ENCODE results near the gene ANO8. TPM values are rescaled to one million over a fixed set of nuclear protein-coding genes. Genes with fewer than 3 reads are reported as not detected.

ANO8 gene
- polyA plus RNA-seq, 1 of the 3 experiments (the other 2 are of a cell fraction): 7.8 TPM

DNA sequence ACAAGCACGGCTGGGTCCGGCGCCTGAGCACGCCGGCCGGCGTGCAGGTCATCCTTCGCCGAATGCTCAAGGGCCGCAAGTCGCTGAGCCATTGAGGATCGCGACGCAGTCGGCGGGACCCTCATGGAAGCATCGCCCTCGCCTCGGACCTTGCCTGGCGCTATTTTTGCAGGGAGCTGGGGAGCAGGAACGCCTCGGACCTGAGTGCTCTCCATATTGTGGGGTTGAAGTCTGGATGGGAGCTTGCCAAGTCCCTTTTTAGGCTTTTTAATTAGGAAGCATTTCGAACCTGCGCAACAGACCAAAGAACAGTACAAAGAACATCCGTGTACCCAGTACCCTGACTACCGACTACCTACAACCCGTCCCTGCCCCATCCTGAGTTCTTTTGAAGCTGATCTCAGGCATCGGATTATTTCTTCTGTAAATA lies 28.4 kb downstream of the ANO8 start:
- peak overlapping the region; percentile 92 for H3K4me2 ChIP-seq
- H3K36me3 ChIP-seq (replicated peaks in 1 of 2; ENCODE audit: control insufficient read depth in 1 of 2, insufficient read depth in 2 of 2, low read length in 1 of 2): no peaks in the 10 kb centered on the region
- peaks cover 18% of the 10 kb centered on the region for H3F3A ChIP-seq (replicated peaks; ENCODE audit: insufficient read depth)
- 2% methylated on average over 28 of the region's 28 CpGs for WGBS (ENCODE audit: low lambda C conversion rate)
- CTCF ChIA-PET: interaction anchor here (0.9 to 1.3 kb wide), 3 partner anchors 10 to 42 kb away, joined by 3 to 4 read pairs (median 4); no protein-coding TSS in a partner anchor
- H3K27ac ChIP-seq (ENCODE audit: low read depth in 2 of 2, low read length in 1 of 2): peak overlapping the region; percentile 72 to 96
- H3K27me3 ChIP-seq (ENCODE audit: insufficient read depth): no peaks in the 10 kb centered on the region
- H3K79me2 ChIP-seq (ENCODE audit: insufficient read depth): peaks cover 40% of the 10 kb centered on the region
- H3K4me1 ChIP-seq (ENCODE audit: control insufficient read depth in 1 of 2, insufficient read depth in 2 of 2, low read depth in 1 of 2, low read length in 1 of 2): peaks cover 12 to 38% of the 10 kb centered on the region in 2 experiments
- peak overlapping the region; percentile 87 for H2AFZ ChIP-seq (ENCODE audit: low read depth)
- H3K4me3 ChIP-seq (ENCODE audit: low read depth in 2 of 2, low read length in 1 of 2): peak overlapping the region; percentile 73 to 86
- DNase-seq: no peak
- H3K9me3 ChIP-seq: no peaks in the 10 kb centered on the region
- peak overlapping the region; percentile 76 for H3K9ac ChIP-seq
- H3K9me2 ChIP-seq: no peaks in the 10 kb centered on the region
- POLR2A ChIA-PET: interaction anchor here (0.6 to 1.6 kb wide), 4 partner anchors 13 to 136 kb away, joined by 3 to 7 read pairs (median 4); no protein-coding TSS in a partner anchor
- TF ChIP-seq FOSL2 (IDR thresholded peaks at IDR 0.05; ENCODE audit: borderline replicate concordance, low read depth): no peak
- TF ChIP-seq MXI1 (IDR thresholded peaks at IDR 0.05; ENCODE audit: low read depth, low read length): 0 out of 2 replicates have a peak, but pooled peaks have one; percentile 66
- H4K20me1 ChIP-seq (ENCODE audit: insufficient read depth): peaks cover 2% of the 10 kb centered on the region

DNA sequence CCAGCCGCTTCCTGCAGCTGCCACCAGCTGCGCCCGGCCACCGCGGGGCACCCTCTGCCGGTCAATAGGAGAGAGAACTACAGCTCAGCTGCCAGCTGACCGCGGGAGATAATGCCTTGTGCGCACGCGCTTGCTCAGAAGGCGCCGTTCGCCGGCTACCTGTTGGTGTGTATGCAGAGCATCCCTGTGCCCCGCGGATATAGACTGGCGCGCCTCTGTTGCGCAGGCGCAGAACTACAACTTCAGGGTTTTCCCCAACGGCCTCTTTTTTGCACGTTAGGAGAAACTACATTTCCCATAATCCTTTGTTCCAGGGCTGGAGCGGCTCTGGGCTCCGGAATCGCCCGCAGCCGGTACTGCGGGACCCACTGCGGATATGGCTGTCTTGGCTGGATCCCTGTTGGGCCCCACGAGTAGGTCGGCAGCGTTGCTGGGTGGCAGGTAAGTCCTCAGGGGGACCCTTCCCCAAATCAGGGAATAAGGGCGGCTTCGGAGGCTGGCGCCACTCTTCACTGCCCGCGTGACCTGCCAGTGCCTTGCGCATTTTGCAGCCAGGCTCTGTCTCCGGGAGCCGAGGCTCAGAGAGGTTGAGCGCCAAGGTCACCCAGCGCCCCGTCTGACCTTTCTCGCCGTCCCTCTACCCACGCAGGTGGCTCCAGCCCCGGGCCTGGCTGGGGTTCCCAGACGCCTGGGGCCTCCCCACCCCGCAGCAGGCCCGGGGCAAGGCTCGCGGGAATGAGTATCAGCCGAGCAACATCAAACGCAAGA lies 29.0 kb downstream of the ANO8 start, which contains the start of gene MRPL34:
Gene MRPL34 (plus strand): TSS at position 356 of the 768 bp plus-strand sequence. CDS start 21 bp downstream, at position 377.
- H3K9me3 ChIP-seq: no peaks in the 10 kb centered on the region
- H3K4me1 ChIP-seq (ENCODE audit: control insufficient read depth in 1 of 2, insufficient read depth in 2 of 2, low read depth in 1 of 2, low read length in 1 of 2): peaks cover 12 to 37% of the 10 kb centered on the region in 2 experiments
- peak within 1 kb of the TSS; percentile 92 for H3K4me2 ChIP-seq
- no peaks in the 10 kb centered on the region for H3K9me2 ChIP-seq
- H2AFZ ChIP-seq (ENCODE audit: low read depth): peak within 1 kb of the TSS; percentile 87
- peak within 1 kb of the TSS; percentile 73 to 86 for H3K4me3 ChIP-seq (ENCODE audit: low read depth in 2 of 2, low read length in 1 of 2)
- peak; percentile 90 for DNase-seq
- no peaks in the 10 kb centered on the region for H3K36me3 ChIP-seq (replicated peaks in 1 of 2; ENCODE audit: control insufficient read depth in 1 of 2, insufficient read depth in 2 of 2, low read length in 1 of 2)
- H3F3A ChIP-seq (replicated peaks; ENCODE audit: insufficient read depth): peaks cover 18% of the 10 kb centered on the region
- H3K79me2 ChIP-seq (ENCODE audit: insufficient read depth): peaks cover 34% of the 10 kb centered on the region
- peak within 1 kb of the TSS; percentile 72 to 96 for H3K27ac ChIP-seq (ENCODE audit: low read depth in 2 of 2, low read length in 1 of 2)
- WGBS (ENCODE audit: low lambda C conversion rate): 0% methylated on average over 1 of the region's 55 CpGs
- peak within 1 kb of the TSS; percentile 76 for H3K9ac ChIP-seq
- H4K20me1 ChIP-seq (ENCODE audit: insufficient read depth): no peaks in the 10 kb centered on the region
- CTCF ChIA-PET: interaction anchor here (0.6 to 2.1 kb wide), 14 partner anchors 9 to 253 kb away, joined by 3 to 20 read pairs (median 3); no protein-coding TSS in a partner anchor
- POLR2A ChIA-PET: interaction anchor here (0.6 to 1.6 kb wide), 5 partner anchors 13 to 91 kb away, joined by 3 to 7 read pairs (median 4); partner anchors contain the start of gene USE1
- no peaks in the 10 kb centered on the region for H3K27me3 ChIP-seq (ENCODE audit: insufficient read depth)
- TF ChIP-seq, protein P1, sequence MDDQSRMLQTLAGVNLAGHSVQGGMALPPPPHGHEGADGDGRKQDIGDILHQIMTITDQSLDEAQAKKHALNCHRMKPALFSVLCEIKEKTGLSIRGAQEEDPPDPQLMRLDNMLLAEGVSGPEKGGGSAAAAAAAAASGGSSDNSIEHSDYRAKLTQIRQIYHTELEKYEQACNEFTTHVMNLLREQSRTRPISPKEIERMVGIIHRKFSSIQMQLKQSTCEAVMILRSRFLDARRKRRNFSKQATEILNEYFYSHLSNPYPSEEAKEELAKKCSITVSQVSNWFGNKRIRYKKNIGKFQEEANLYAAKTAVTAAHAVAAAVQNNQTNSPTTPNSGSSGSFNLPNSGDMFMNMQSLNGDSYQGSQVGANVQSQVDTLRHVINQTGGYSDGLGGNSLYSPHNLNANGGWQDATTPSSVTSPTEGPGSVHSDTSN (IDR thresholded peaks at IDR 0.05): peak; percentile 83; the same call in 1 of the 2 replicates
- TF ChIP-seq, protein P2, sequence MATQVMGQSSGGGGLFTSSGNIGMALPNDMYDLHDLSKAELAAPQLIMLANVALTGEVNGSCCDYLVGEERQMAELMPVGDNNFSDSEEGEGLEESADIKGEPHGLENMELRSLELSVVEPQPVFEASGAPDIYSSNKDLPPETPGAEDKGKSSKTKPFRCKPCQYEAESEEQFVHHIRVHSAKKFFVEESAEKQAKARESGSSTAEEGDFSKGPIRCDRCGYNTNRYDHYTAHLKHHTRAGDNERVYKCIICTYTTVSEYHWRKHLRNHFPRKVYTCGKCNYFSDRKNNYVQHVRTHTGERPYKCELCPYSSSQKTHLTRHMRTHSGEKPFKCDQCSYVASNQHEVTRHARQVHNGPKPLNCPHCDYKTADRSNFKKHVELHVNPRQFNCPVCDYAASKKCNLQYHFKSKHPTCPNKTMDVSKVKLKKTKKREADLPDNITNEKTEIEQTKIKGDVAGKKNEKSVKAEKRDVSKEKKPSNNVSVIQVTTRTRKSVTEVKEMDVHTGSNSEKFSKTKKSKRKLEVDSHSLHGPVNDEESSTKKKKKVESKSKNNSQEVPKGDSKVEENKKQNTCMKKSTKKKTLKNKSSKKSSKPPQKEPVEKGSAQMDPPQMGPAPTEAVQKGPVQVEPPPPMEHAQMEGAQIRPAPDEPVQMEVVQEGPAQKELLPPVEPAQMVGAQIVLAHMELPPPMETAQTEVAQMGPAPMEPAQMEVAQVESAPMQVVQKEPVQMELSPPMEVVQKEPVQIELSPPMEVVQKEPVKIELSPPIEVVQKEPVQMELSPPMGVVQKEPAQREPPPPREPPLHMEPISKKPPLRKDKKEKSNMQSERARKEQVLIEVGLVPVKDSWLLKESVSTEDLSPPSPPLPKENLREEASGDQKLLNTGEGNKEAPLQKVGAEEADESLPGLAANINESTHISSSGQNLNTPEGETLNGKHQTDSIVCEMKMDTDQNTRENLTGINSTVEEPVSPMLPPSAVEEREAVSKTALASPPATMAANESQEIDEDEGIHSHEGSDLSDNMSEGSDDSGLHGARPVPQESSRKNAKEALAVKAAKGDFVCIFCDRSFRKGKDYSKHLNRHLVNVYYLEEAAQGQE (IDR thresholded peaks at IDR 0.05; ENCODE audit: low read depth, low read length): no peak; the same call in 1 of the 2 replicates
- TF ChIP-seq NFIC (IDR thresholded peaks at IDR 0.05; ENCODE audit: borderline replicate concordance): no peak
- no peak for TF ChIP-seq RFX5 (IDR thresholded peaks at IDR 0.05; ENCODE audit: low read length)
- peak; percentile 47; the same call in 1 of the 2 replicates for TF ChIP-seq GABPA (IDR thresholded peaks at IDR 0.05; ENCODE audit: low read depth)
- TF ChIP-seq FOXJ3 (CRISPR knock-in tag; IDR thresholded peaks at IDR 0.05): 0 out of 2 replicates have a peak, but pooled peaks have one; percentile 58
- TF ChIP-seq, protein P3, sequence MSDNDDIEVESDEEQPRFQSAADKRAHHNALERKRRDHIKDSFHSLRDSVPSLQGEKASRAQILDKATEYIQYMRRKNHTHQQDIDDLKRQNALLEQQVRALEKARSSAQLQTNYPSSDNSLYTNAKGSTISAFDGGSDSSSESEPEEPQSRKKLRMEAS (IDR thresholded peaks at IDR 0.05; ENCODE audit: low read depth): no peak; the same call in 1 of the 2 replicates
- TF ChIP-seq RXRA (IDR thresholded peaks at IDR 0.05; ENCODE audit: borderline replicate concordance, low read depth): 0 out of 2 replicates have a peak, but pooled peaks have one; percentile 9
- TF ChIP-seq FOXM1 (IDR thresholded peaks at IDR 0.05; ENCODE audit: low read depth): 0 out of 2 replicates have a peak, but pooled peaks have one; percentile 24
- peak; percentile 28; the same call in 1 of the 2 replicates for TF ChIP-seq RCOR1 (IDR thresholded peaks at IDR 0.05; ENCODE audit: low read length)
- TF ChIP-seq, protein P4, sequence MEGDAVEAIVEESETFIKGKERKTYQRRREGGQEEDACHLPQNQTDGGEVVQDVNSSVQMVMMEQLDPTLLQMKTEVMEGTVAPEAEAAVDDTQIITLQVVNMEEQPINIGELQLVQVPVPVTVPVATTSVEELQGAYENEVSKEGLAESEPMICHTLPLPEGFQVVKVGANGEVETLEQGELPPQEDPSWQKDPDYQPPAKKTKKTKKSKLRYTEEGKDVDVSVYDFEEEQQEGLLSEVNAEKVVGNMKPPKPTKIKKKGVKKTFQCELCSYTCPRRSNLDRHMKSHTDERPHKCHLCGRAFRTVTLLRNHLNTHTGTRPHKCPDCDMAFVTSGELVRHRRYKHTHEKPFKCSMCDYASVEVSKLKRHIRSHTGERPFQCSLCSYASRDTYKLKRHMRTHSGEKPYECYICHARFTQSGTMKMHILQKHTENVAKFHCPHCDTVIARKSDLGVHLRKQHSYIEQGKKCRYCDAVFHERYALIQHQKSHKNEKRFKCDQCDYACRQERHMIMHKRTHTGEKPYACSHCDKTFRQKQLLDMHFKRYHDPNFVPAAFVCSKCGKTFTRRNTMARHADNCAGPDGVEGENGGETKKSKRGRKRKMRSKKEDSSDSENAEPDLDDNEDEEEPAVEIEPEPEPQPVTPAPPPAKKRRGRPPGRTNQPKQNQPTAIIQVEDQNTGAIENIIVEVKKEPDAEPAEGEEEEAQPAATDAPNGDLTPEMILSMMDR (IDR thresholded peaks at IDR 0.05): peak; percentile 77
- peak; percentile 88 for TF ChIP-seq CHD2 (IDR thresholded peaks at IDR 0.05; ENCODE audit: low read length, partially characterized antibody)
- peak; percentile 76 for TF ChIP-seq YY1 (IDR thresholded peaks at IDR 0.05; ENCODE audit: low read depth)
- TF ChIP-seq TCF12 (IDR thresholded peaks at IDR 0.05): no peak
- no peak; the same call in 1 of the 2 replicates for TF ChIP-seq GATA2 (CRISPR knock-in tag; IDR thresholded peaks at IDR 0.05)

Data from SK-N-SH (cell line).